T-helper 9 cell (primary cell): ENCODE results near the gene ZNF728.
"Not testable (repeated sequence)": the region's sequence is repeated elsewhere in the genome, so short reads cannot be mapped to it uniquely, and the experiment has no call there.

Experiments
- DNase-seq: peaks from one replicate; pipeline ENCODE4 v3.0.0-alpha.2; 2020
- total RNA-seq, 2 donors: gene quantifications; one replicate each; lab custom pipeline; 2026; lab: John Stamatoyannopoulos, UW

The ZNF728 gene
- total RNA-seq, result 0 reads per million in 2 donors

- DNase-seq, result no peak
Observed at GRCh38 chr19:23002690-23003422, at the start of gene ZNF728. Gene ZNF728 (minus strand): TSS chr19:23003176. CDS start chr19:23003030, 146 bp downstream.

GRCh38 chr19:23052349-23052748 is 49.4 kb upstream of the ZNF728 start:
- no peak for DNase-seq

- no peak for DNase-seq
Observed at GRCh38 chr19:23049256-23049655, 46.3 kb upstream of the ZNF728 start.

GRCh38 chr19:23046743-23047142 is 43.8 kb upstream of the ZNF728 start:
- DNase-seq, result no peak

GRCh38 chr19:23033721-23034120 is 30.7 kb upstream of the ZNF728 start:
- DNase-seq, result no peak

- no peak for DNase-seq
Observed at GRCh38 chr19:23015660-23016059, 12.7 kb upstream of the ZNF728 start.

- not testable (repeated sequence) for DNase-seq
Observed at GRCh38 chr19:22994957-22995356, 8.0 kb downstream of the ZNF728 start.

- DNase-seq, result no peak
Observed at GRCh38 chr19:22976248-22976647, 26.7 kb downstream of the ZNF728 start.

- DNase-seq, result not testable (repeated sequence)
Observed at GRCh38 chr19:22975546-22976136, 27.3 kb downstream of the ZNF728 start.

GRCh38 chr19:22945560-22945959 is 57.4 kb downstream of the ZNF728 start:
- DNase-seq, result no peak

GRCh38 chr19:22935151-22935550 is 67.8 kb downstream of the ZNF728 start:
- DNase-seq, result no peak

GRCh38 chr19:22927576-22927975 is 75.4 kb downstream of the ZNF728 start:
- not testable (repeated sequence) for DNase-seq

GRCh38 chr19:22925181-22925580 is 77.8 kb downstream of the ZNF728 start:
- DNase-seq, result not testable (repeated sequence)
